HG02798 (cell line): ENCODE data around the gene RGL3.
A peak's percentile ranks its signal among the peaks of the same experiment; 100 is the strongest.
"Not testable (repeated sequence)": the region's sequence is repeated elsewhere in the genome, so short reads cannot be mapped to it uniquely, and the experiment has no call there.

Experiments used
- ATAC-seq: cut with Tn5 transposase; IDR thresholded peaks from one replicate; pipeline ENCODE4 v1.9.1; 2021; ENCODE audit warnings: mild to moderate bottlenecking; ENCODE audit not compliant: unreplicated experiment, poor library complexity

Gene RGL3

GRCh38 chr19:11387162-11388034 lies 31.7 kb downstream of the RGL3 start:
- no peak for ATAC-seq

GRCh38 chr19:11384778-11385129 lies 34.4 kb downstream of the RGL3 start:
- ATAC-seq, result no peak

GRCh38 chr19:11383706-11384048 lies 35.4 kb downstream of the RGL3 start:
- ATAC-seq, result no peak

GRCh38 chr19:11382898-11383705 lies 36.0 kb downstream of the RGL3 start:
- ATAC-seq, result no peak

GRCh38 chr19:11380653-11381537 lies 38.2 kb downstream of the RGL3 start:
- peak; percentile 83 for ATAC-seq

- ATAC-seq, result no peak
These were observed 39.2 kb downstream of the RGL3 start for GRCh38 chr19:11379857-11380350.

- ATAC-seq, result not testable (repeated sequence)
These were observed 39.8 kb downstream of the RGL3 start for GRCh38 chr19:11379269-11379845.

GRCh38 chr19:11378319-11379189 lies 40.6 kb downstream of the RGL3 start:
- ATAC-seq, result no peak

GRCh38 chr19:11377756-11378155 lies 41.4 kb downstream of the RGL3 start:
- ATAC-seq, result no peak

- no peak for ATAC-seq
These were observed 41.9 kb downstream of the RGL3 start for GRCh38 chr19:11377237-11377636.

GRCh38 chr19:11375143-11375948 lies 43.8 kb downstream of the RGL3 start:
- ATAC-seq, result no peak

- ATAC-seq, result peak; percentile 91
These were observed 44.5 kb downstream of the RGL3 start, which contains the start of gene SWSAP1 for GRCh38 chr19:11374433-11375142. SWSAP1 (plus strand) TSS chr19:11374666; CDS start chr19:11374681, 15 bp downstream.

GRCh38 chr19:11373885-11374432 lies 45.2 kb downstream of the RGL3 start:
- ATAC-seq, result no peak

GRCh38 chr19:11373166-11373884 lies 45.8 kb downstream of the RGL3 start:
- ATAC-seq, result no peak

- ATAC-seq, result no peak
These were observed 48.4 kb downstream of the RGL3 start for GRCh38 chr19:11370744-11371143.

GRCh38 chr19:11367528-11367927 lies 51.6 kb downstream of the RGL3 start:
- no peak for ATAC-seq
